Measurements from ENCODE around the gene MVB12B.

The MVB12B gene

DNA sequence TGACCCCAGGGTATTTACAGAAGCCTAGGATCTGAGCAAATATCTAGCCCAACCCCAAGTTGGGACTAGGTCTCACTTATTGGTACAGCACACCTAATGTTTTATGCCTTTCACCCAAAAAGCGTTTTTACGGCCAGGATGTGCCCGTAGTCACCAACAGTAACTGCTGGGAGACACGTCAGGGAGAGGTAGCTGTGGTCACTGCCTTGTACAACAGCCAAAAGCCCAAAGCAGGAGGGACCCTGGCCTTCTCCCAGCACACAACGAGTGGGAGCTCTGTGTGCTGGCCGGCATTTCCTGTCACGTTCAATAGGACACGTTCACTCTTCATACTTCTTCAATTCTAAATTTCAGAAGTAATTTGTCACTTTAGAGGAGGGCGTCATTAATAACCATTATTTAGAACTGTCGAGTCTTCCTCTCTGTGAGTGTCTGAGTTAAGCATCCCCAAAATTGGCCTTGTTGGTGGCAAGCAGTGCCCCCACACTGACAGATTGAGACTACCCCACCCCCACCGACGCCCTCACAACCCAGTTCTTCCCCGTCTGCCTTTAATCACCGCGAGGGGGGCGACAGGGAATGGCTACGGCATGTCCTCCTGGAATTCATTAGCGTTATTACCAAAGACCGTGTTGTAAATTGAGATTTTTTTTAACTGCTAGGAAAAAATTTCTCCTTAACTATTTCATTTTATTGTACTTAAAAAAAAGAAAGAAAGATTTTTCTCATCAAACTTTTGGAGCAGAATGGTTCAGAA is 80.7 kb downstream of the MVB12B start:
- no peak for DNase-seq (ENCODE audit: low read depth in 2 of 2)

DNA sequence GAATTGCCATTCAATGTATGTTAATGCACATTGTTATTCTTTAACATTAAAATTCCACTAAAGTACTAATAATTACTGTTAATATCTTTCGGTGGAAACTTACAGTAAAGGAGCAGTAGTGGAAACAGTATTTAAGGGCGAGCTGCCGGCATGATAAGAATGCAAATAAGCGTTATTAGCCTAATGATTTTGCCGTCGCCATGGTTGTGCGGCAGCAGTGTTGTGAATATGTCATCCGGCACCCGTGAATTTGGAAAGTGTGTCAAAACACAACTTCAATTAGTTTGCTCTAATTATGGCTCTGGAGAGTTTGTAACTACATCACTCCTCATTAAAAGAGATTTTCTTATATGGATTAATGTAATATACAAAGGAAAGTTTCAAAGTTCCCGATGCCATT is 81.4 kb downstream of the MVB12B start:
- no peak for DNase-seq (ENCODE audit: low read depth in 2 of 2)

DNA sequence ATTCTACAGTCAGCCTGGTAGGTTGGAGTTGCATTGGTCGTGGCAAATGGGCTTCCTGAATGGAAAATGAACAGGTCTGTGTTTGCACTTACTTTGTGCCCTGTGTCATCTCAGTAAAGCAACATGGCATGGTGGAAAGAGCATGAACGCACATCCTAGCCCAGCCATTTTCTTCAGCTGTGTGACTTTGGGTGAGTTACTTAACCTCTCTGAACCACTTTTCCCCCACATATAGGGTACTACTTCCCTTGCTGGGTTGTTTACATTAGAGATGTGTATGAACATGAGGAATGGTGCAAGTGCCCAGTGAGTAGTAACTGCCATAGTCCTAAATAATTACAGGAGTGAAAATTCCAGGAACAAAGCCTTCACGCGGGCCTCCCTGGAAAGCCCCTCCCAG is 83.6 kb downstream of the MVB12B start:
- no peak for DNase-seq (ENCODE audit: low read depth in 2 of 2)

DNA sequence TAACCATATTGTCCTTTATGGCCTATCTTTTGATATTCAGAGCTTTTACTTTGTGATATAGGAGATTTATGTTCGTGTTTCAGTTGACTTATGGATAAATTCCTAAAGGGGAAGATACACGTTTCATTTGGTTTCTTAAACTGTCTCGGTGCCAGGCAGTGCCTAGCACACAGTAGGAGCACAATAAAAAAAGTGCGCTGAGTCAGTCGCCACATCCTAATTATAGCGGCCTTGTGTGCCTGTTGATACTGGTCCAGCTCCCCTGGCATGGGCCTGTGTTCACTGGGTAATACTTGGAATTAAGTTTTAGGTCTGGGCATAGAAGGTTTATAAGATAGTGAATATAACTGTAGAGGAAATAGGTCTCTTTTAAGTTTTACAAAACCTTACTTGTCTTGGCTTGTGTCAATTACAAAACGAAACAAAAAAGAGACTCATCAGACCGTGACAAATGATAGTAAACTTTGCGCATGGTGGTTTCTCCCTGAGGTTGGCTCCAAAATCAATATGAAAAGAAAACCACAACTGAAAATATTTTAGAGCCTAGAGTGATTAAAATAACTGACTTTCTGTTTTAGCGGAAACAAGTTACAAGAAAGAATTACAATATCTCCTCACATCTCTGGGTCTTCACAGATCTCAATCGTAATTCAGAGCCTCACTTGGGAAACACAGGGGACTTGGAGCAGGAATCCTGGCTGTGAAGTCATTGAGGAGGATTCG is 84.8 kb downstream of the MVB12B start:
- no peak for DNase-seq (ENCODE audit: low read depth in 2 of 2)

DNA sequence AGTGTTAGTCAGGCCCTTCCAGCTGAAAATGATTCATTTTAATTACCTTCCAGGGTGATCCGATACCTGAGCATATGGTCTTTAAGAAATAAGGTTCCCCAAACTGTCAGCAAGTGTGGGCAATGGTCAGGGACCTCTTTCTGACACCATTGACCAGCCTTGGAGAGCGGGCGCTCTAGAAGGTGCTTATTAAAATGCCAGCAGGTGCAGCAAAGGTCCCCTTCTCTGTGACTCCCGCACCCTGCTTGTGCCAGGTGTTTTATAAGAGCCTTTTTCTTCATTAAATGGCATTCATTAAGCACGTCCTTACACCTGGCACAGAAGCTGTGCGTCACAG is 85.3 kb downstream of the MVB12B start:
- DNase-seq (ENCODE audit: low read depth in 2 of 2) = no peak

DNA sequence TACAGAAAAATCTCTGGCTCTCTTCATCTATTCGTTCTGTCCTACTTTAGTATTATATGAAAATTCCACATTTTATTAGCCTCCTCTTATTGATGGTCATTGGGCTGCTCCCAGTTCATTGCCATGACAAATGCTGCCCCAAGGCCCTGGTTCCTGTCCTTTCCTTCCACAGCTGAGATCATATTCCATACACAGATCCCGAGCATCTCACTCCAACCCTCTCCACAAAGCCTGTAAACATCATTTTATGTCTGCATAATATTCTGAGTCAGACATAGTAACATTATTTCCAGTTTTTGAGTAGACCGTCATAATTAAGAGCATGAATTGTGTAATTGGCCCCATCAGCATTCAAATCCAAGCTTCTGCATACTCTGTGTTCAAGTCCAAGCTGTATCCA is 86.3 kb downstream of the MVB12B start:
- no peak for DNase-seq (ENCODE audit: low read depth in 2 of 2)

DNA sequence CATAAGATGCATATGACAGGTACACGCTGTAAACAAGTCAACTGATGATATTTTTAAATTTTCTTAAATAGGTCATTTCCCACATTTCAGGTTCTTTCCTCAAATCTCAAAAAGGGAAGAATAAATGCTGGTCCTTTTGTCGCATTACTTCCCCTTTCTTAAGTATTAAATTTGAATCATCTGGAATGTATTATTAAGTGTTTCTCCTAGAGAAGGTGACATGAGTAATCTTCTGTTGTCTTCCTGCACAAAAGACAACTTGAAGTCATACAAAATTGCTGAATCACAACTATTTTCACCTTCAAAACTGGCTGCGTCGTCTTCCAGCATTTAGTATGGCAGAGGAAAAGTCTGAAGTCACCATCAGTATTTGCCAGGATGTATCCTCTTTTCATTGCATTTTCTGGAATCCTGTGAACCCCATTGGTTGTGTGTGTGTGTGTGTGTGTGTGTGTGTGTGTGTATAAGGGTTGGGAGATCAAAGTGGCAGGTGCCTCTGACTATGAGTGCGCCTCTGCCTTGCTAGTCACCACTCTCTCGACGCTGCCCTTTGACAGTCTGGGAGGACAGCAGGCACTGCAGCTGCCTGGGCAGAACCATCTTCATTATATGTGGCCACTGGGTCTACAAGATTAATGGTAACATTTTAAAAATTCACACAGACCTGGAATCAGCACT is 86.9 kb downstream of the MVB12B start:
- DNase-seq (ENCODE audit: low read depth in 2 of 2) = no peak

DNA sequence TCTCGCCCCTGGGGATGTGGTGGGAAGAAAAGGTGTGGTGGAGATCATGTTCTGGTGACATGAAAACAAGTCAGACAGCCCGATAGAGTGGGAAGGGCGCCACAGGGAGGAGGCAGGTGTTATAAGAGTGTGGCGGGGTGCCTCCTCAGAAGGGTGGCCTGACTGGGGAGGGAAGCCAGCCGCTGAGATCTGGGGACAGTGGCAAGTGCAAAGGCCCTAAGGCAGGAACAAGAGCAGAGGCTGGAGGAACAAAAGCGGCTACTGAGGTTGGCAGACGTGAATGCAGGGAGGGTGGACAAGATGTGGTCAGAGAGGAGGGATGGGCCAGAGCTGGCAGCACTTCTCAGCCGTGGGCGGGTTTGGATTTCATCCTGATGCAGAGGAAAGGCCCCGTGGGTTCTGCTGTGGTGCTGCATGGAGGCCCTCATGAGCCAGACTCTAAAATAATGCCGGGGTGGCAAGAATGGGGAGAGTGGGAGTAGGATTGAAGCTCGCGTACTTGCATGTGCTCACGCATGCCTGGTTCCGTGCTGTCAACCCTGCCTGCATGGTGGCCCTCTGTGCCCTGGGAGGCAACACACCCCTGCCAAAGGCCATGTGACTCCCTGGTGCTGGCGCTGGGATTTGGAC is 89.2 kb downstream of the MVB12B start:
- DNase-seq (ENCODE audit: low read depth in 2 of 2) = no peak

DNA sequence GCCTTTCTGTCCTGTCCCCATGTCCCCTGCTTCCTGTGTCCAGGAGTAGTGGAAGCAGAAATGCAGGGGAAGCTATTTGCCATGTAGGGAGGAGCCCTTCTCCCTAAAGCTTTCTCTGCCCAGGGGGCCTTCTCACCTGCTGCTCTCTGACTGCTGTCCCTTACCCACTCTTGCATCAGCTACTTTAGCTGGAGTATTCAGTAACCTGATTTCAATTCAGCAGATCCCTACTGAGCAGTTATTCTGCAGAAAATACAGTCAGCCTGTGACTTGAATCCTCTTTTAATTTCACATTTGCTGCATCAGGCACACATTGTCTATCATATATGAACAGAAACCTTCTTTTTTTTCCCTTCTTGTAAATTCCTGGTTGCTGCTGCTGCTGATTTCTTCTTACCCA is 90.4 kb downstream of the MVB12B start:
- no peak for DNase-seq (ENCODE audit: low read depth in 2 of 2)

DNA sequence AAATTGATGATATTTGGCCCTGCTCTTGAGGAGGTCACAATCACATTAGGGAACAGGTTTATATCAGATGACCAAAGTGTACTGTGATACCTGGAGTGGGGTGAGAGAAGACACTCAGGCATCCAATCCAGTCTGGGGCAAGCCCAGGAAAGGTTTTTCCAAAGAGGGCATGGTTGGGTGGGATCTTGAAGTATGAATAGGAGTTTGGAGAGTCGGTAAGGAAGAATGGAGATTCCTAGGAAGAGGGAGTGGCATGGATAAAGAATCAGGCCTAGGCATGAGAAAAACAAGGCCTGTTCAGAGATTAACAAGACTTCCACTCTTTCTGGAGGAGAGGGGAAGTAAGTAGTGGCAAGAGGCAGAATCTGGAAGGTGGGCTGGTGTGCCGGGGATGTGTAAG is 91.1 kb downstream of the MVB12B start:
- DNase-seq (ENCODE audit: low read depth in 2 of 2) = no peak

DNA sequence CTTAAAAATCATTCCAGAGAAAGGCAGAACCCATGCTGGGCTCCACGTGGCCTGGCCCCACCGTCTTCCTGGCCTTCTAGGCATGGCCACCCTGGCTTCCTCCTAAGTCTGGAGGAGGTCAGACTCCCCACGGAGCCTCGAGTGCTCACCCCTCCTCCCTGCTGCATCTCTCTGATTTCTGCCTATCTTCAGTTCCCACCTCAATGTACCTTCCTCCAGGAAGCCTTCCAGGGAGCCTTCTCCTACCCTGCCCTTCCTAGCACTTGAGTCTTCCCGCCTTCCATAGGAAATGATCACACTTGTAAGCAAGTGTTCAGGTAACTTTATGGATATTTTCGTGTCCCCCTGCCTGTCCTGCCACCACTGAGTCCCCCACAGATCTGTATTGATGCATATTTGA is 92.0 kb downstream of the MVB12B start:
- no peak for DNase-seq (ENCODE audit: low read depth in 2 of 2)

DNA sequence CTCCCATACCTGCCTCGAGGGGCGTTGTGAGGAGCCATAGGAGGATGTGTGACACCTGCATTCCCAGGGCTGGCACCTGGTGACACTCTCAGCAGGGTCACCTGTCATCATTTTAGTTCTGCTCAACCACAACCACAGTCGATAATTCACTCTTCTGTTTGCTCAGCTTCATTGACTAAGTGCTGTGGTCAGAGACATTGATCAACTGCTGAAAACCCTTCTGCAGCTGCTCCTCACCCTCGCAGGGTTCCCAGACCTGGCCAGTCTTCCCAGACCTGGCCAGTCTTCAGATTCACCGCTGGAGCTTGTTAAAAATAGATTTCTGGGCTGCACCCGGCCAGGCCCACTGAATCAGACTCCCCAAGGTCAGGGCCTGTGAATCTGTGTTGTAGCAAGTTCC is 92.8 kb downstream of the MVB12B start:
- no peak for DNase-seq (ENCODE audit: low read depth in 2 of 2)

DNA sequence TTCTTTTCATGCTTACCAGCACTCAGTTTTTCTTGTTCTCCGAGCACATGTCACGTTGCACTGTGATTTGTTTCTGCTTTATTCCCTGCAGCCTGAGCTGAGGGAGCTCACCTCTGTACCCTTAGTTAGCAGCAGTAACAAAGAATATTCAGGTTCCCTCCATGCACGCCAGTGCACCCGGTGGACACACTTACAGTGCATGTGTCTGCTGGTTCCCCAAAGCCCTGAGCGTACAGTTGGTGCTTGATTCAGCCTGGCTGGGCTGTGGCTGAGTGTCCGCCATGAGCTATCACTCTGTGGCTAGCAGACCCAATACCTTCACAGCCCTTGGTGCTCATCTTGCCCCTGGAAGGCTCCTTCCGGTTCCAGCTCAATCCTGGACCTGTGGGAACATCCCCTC is 93.5 kb downstream of the MVB12B start:
- DNase-seq (ENCODE audit: low read depth in 2 of 2) = no peak

DNA sequence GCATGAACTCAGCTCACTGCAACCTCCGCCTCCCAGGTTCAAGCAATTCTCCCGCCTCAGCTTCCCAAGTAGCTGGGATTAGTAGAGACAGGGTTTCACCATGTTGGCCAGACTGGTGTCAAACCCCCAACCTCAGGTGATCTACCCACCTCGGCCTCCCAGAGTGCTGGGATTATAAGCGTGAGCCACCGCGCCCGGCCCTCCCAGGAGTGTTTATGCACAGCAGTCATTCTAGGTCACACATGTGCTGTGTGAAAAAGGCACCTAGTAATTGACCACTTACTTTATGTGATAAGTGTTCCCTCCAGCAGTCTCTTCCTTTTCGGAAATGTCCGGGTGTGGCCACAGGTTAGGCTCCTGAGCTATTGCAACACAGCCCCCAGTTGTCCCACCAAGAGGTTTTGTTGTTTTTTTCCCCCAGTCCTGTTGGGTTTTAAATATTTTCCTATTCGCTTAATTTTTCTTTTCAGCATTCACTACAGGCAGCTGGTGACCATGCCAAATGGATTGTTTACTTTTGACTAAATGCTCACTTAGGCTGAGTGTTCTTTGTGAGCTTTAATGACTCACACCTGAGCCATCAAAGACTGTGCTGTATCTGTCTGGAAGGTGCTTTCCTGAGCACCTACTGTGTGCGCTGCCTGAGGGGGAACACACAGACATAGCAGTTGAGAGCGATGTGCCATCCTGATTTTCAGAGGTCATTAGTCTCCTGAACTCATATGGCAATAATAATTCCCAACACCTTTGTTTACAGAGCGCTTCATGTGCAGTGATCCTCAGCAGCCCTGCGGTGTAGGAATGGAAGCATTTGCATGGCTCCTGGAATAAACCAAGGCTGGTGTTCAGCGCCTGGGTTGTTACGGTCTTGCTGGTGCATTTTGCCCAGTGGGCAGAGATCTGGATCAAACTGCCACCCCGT is 94.3 kb downstream of the MVB12B start:
- no peak for DNase-seq (ENCODE audit: low read depth in 2 of 2)

DNA sequence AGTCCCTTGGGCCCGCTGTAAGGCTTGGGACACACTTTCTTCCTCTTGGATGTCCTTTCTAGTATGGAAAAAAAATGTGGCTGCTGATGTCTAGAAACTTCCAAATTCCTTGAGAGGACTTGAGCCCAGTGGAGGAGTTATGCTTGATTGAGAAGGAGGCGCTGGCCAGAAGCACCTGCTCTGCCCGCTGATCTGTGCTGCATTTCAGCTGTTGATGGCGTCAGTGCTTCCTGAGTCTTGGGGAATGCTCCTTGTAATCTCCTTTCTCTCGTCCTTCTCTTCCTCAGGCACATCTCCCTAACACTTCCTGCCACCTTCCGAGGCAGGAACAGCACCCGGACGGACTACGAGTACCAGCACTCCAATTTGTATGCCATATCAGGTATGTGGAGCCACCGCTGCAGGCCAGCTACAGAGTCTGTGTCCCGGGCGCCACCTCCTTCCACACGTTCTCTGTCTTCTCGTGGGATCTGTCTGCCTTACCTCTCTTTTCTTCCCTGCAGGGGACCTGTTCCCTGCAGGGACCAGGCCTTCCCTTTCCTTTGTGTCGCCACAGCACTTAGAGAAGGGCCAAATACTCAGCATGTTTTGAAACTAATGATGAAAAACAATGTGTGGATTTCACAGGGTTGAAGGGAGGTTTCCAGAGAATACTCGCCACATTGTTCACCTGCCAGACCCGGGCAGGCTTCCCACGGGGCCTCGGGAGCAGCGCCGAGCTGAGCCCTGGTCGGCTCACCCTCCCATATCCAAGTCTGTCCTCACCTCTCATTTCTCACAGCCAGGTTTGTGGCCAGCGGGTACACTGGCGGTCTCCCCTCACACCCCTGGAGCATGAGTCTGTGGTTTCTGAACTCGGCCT is 95.2 kb downstream of the MVB12B start:
- DNase-seq (ENCODE audit: low read depth in 2 of 2) = no peak

DNA sequence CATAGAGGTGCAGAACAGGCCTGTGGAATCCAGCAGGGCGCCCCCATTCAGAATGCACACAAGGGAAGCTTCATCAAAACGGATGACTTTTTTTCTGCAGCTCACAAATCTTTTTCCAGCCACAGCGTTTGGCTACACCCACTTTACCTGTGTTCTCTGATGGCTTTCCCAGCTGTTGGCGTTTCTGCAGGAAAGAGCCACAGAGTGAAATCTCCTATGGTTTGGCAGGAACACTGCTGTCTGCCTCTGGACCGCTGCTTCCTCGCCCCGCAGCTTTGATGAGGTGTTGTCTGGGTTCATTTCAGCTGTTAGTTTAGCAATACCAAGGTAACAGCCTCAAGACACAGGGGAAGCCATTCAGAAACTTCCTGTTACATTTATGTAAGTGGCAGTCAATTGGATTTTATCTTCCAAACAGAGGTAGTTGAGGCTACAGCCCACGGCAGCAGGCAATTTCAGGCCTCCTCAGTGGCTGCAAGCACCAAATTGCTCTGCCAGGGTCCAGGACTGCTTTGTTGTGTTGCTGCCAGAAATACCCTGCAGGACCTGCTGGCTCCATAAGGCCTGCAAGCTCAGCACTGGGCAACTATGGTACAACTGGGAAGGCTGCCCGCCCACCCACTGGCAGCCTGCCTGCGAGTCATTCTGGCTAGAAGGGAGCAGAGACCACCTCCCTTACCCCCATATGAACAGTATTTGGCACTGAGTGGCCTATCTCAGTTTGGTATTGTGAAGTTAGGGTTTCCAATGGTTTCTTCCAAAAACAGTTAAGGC is 96.7 kb downstream of the MVB12B start:
- DNase-seq (ENCODE audit: low read depth in 2 of 2) = no peak

DNA sequence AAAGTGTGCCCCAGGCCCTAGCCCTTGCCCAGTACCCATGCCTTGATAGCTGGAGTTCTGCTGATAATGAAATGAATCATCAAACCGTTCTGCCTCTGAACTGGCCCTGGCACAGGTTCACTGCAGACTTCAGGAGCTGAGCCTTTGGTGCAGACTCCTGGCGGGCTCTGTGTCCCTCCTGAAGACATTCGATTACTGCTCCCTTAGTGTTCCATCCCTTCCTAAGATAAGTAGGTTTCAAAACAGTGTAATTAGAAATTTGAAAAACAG is 97.2 kb downstream of the MVB12B start:
- no peak for DNase-seq (ENCODE audit: low read depth in 2 of 2)

DNA sequence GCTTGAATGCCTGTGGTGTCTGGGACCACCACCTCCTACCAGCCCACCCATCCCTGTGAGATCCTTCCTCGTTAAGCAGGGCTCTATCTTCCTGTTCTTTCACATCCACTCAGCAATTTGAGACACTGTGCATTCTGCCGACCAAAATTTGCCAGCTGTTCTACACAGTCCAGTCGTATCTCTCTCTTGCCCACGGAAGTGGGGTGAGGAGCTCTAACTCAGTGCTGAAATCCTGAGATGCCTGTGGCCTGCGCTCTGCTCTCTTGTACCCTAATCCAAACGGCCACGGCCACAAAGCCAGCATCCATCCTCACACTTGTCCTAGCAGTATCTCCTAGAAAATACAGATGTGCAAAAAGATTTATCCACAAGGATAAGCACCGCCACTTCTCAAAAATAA is 97.9 kb downstream of the MVB12B start:
- no peak for DNase-seq (ENCODE audit: low read depth in 2 of 2)

DNA sequence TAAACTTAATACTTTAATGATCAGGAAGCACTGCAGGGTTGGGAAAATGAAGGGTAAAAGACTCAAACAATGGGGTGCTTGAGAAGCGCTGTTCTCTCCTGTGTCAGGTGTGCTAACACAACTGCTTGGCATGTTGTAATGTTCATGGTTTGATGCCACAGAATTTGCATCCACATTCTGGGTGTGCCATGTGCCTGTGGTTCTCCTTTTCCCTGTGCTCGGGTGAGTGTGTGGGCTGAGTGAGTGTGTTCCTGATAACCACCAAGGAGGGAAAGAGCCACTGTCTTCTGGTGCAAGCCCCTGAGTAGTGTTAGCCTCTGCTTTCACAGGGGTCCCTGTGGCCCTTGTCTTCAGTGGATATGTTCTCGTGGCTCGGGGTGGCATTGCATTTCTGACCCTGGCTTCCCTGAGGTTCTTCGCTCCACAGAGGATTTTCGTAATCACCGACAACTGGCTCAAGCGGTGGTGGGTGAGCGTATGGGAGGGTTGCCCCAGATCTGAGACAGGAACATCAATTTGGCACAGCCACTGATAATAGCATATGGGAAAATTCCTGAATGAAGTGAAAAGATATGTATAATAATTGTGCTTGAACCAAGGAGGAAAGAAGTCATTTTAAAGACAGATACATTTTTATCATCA is 102.0 kb downstream of the MVB12B start:
- DNase-seq (ENCODE audit: low read depth in 2 of 2) = no peak

DNA sequence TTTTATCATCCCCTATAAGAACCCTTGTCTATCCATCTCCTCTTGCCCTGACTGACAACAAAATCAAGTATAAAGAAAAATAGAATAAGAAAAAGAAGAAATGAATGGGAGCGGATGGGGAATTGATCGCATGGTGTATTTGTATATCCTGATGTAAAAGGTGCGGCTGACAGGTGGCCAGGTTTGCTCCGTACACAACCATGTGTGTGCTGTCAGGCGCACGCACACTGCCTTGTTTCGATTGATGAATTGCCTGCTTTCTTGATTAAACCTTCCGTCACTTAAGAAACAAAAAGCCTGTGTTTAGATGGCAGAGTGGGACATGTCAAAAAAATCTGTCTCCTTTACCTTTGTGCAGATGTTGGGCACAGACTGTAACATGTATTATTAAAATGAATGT is 102.6 kb downstream of the MVB12B start:
- no peak for DNase-seq (ENCODE audit: low read depth in 2 of 2)
